Head of caudate nucleus (tissue), 42 donors: ENCODE measurements around the gene MYH15.

Source experiments
- DNase-seq, 42 donors: peaks; one replicate each; pipeline versions ENCODE4 v3.0.0 to v3.0.0-alpha.2; 2020 to 2021; ENCODE audit warnings: mixed read lengths in 7 of 42
- intact Hi-C: fragments of 100-400 bp; cut with DNase I; formaldehyde crosslinking; loops from one replicate; pipeline ENCODE4 v1.15.0; 2022

Gene MYH15

GRCh38 chr3:108511490-108511889, 1.1 kb upstream of the MYH15 start:
- intact Hi-C loops = no loop called here
- no peak for DNase-seq

DNA sequence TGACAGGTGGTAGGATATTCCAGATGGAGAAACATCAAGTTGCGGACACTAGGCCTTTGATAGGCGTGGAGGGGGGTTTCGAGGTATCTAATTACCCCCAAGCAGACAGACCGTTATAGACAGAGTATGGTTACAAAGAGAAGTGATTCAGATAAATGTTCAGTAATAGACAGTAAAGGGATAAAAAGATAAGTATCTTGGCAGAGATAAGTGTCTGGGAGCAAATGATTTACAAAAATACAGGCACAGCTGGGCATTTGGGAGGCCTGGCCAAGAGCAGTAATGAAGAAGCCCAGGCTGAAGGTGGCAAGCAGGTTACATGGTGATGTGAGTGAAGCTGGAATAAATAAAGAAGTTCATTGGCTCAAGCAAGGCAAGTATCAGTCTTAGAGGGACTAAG, 659 bp upstream of the MYH15 start:
- DNase-seq = no peak
- intact Hi-C loops = no loop called here

DNA sequence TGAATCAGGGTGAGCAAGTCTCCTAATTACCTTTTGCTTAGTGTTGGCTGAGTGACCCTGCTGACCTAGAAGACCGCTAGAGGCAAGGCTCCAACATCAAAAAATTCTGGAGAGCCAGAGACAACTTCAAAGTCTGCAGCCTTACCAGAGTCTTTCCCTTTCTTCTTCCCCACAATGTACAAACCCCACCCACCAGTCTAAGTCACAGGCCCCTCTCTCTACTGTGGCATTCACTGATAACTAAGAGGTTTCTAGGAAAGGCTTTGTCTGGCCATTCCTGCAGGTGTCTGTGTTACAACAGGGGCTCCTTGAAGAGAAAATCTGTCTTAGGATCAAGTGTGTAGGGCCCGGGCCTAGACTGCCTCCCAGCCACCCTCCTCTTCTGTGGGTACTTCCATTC, 525 bp downstream of the MYH15 start:
- DNase-seq = no peak
- intact Hi-C loops = no loop called here

- DNase-seq = no peak
Measured at GRCh38 chr3:108509263-108509662, 1.1 kb downstream of the MYH15 start.

DNA sequence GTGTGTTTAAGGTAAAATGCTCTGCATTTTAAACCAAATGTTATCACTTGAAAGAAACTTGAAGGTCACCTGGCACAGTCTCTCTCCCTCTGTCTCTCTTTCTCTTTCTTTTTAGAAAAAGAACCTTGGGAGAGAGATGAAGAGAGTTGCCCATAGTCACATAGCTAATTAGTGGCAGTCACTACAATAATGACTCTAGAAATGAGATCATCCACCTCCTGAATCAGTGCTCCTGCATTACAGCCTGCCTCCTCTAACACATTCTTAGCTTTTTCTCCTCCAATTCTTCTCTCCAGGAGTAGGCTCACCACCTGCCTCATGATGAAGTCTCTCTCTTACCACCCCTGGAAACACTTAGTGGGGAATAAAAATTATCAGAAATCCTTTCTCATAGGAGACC, 2.5 kb downstream of the MYH15 start:
- DNase-seq = no peak
- intact Hi-C loops = no loop called here

More at GRCh38 chr3:108509263-108509662, 1.1 kb downstream of the MYH15 start:
- intact Hi-C loops = no loop called here

- no peak for DNase-seq
- intact Hi-C loops = no loop called here
Measured at GRCh38 chr3:108505811-108506210, 4.6 kb downstream of the MYH15 start.

- intact Hi-C loops = no loop called here
- no peak for DNase-seq
Measured at GRCh38 chr3:108503722-108504121, 6.7 kb downstream of the MYH15 start.

DNA sequence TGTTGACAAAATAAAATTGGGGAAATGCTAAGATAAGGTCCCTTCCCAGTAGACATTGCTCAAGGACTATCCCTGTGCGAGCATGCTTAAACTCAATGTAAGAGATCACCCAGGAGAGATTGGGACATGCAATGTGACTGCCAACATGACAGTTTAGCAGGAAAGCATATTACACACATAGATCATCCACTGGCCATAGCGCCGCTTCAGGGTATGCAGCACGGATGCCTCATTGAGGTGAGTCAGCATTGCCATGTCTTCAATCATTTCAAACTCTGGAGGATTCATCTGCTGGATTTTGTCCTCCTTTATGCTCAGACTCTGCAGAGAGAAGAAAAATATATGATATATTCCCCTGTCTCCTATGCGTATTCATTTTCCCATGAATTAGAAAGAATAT, 8.9 kb downstream of the MYH15 start:
- no peak for DNase-seq
- intact Hi-C loops = no loop called here

DNA sequence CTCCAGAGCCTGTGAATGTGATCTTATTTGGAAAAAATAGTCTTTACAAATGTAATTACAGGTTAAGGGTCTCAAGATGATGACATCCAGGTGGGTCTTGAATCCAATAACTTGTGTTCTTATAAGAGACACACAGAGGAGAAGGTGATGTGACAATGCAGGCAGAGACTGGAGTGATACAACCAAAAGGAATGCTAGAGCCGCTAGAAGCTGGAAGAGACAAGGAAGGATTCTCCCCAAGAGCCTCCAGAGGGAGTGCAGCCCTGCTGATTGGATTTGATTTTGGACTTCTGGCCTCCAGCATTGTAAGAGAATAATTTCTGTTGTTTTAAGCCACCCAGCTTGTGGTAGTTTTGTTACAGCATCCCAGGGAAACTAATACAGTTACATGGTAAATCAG, 9.7 kb downstream of the MYH15 start:
- no peak for DNase-seq
- intact Hi-C loops = no loop called here

DNA sequence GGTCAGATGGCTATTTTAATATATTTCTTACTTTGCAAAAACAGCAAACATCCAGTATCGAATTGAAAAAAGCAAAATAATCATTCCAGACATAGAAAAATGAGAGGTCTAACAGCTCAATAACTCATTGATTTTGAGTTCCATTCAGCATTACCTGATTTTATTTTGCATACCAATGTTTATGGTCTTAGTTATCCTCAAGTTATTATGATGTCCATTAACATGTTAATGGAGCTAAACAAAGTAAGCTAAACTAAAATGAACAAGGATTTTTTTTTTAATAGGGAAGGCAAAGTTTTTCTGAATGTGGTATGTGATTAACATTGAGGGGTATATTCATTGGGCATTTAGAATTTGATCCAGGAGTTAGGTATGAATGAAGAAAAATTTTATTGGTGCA, 13.1 kb downstream of the MYH15 start:
- no peak for DNase-seq
- intact Hi-C loops = loop anchor here (10.0 kb wide), 1 partner anchor 418 kb away; no protein-coding TSS in a partner anchor

GRCh38 chr3:108495717-108496116, 14.7 kb downstream of the MYH15 start:
- no peak for DNase-seq
- intact Hi-C loops = loop anchor here (10.0 kb wide), 1 partner anchor 419 kb away; no protein-coding TSS in a partner anchor

- intact Hi-C loops = loop anchor here (10.0 kb wide), 1 partner anchor 420 kb away; no protein-coding TSS in a partner anchor
- DNase-seq = no peak
Measured at GRCh38 chr3:108494906-108495531, 15.4 kb downstream of the MYH15 start.

- peak in 20 of 42 donors; percentile 4 to 52 (median 23) for DNase-seq
- intact Hi-C loops = loop anchor here (10.0 kb wide), 1 partner anchor 421 kb away; no protein-coding TSS in a partner anchor
Measured at GRCh38 chr3:108493862-108494261, 16.5 kb downstream of the MYH15 start.

DNA sequence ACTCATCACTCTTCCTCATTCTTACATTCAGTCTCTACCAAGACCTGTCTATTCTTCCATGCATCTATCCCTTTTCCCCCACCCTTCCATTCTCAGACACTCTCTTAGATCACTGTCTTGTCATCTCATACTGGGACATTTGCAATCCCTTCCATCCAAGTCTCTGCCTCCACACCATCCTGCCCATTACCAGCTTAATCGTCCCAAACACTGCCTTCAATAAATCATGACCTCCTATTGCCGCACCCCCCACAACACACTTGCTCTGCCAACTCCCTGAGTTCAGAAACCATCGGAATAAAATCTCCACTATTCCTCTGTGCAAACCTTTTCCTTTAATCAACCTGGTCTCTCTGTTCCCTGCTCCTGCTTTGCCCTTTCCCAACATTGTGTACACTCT, 18.9 kb downstream of the MYH15 start:
- no peak for DNase-seq
- intact Hi-C loops = loop anchor here (2.0 to 10.0 kb wide), 2 partner anchors 61 to 423 kb away; no protein-coding TSS in a partner anchor

DNA sequence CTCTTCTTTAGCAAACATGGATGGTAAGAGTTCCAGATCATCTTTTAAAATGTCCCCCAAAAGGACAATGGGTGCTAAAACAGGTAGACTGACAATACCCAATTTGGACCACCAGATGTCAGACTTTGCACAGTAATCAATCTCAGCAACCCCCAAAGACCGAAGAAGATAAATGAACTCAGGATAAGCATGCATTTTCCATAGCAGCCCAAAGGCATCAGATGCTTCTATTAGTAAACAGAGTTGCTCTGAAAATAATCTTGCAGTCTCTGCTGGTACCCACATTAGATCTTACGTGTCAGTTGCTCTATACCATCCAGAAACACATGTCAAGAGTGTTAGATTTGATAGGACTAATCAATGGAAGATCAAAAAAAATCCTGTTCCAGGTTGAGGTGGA, 20.6 kb downstream of the MYH15 start:
- intact Hi-C loops = loop anchor here (2.0 to 10.0 kb wide), 2 partner anchors 63 to 425 kb away; no protein-coding TSS in a partner anchor
- DNase-seq = peak in 25 of 42 donors; percentile 19 to 85 (median 51)

DNA sequence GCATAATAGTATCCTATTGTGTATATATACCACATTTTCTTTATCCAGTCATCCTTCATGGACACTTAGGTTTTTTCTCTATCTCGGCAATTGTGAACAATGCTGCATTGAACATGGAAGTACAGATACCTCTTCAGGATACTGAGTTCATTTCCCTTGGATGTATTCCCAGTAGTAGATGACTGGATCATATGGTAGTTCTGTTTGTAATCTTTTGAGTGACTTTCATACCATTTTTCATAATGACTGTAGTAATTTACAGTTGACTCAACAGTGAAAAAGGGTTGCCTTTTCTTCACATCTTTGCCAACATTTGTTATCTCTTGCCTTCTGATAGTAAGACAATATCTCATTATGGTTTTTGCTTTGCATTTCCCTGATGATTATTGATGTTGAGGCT, 21.8 kb downstream of the MYH15 start:
- no peak for DNase-seq
- intact Hi-C loops = no loop called here

GRCh38 chr3:108487439-108487838, 23.0 kb downstream of the MYH15 start:
- intact Hi-C loops = no loop called here
- DNase-seq = no peak

DNA sequence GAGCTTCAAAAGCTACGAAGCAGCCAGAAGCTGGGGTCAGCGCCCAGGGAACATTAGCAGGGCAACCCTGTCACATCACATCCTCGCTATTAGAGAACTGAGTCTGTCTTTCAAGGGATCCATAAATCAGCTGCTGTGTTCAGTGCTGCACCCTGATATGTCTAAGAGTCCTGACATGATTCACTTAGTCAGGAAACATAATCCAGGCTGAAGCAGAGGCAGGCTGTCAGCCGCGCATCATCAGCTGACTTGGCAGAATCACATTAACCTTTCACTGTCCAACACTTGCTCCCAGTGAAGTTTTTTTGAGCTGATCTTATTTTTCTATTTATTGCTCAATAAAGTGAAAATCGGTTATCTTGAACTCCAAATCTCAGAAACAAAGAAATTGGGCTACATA, 23.5 kb downstream of the MYH15 start:
- intact Hi-C loops = no loop called here
- peak; percentile 25 to 81 (median 56) for DNase-seq

- DNase-seq = peak in 1 of 42 donors; percentile 27
- intact Hi-C loops = no loop called here
Measured at GRCh38 chr3:108486338-108486737, 24.1 kb downstream of the MYH15 start.

DNA sequence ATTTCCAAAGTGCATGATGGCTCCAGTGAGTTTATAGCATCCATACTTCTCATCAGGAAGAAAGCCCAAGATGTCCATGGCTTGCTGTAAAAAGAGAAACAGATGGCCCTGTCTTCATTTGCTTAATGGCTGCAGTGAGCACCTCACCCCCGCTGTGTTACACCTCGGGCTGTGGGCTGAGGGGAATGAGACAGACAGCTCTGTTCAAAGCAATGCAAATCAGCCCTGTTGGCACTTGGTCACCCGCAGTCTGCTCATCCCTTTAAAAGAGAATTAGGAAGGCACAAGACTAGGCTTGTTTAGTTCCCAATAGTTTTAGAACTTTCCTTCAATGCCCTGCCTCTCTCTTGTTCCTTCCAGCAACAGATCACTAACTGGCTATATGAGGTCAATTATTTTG, 25.2 kb downstream of the MYH15 start:
- intact Hi-C loops = no loop called here
- DNase-seq = no peak

GRCh38 chr3:108479224-108479623, 31.2 kb downstream of the MYH15 start:
- no peak for DNase-seq
- intact Hi-C loops = no loop called here
